CD14-positive monocyte (primary cell): ENCODE data around the gene PTRHD1. TPM values are rescaled to one million over a fixed set of nuclear protein-coding genes. Genes with fewer than 3 reads are reported as not detected.
A peak's percentile ranks its signal among the peaks of the same experiment; 100 is the strongest.

Experiments used
- DNase-seq, 3 donors: peaks; one replicate each; pipeline ENCODE4 v3.0.0-alpha.2; 2011 to 2022
- H2AFZ ChIP-seq: 2 replicates; pipeline ENCODE4 v1.6.0; 2012; ENCODE audit warnings: mild to moderate bottlenecking, low read depth, low read length, inconsistent platforms; ENCODE audit not compliant: insufficient read depth, poor library complexity, severe bottlenecking
- H3K27ac ChIP-seq, 2 donors: 1 replicate in 1 of 2; 2 replicates in 1 of 2; pipeline ENCODE4 v1.5.1; 2012 to 2013; ENCODE audit warnings: low read length in 2 of 2, control low read depth in 1 of 2, inconsistent platforms in 1 of 2, low read depth in 1 of 2, mild to moderate bottlenecking in 1 of 2
- H3K27me3 ChIP-seq, 2 donors: one replicate each; pipeline versions ENCODE4 v1.6.0 to v1.6.1; 2011 to 2013; ENCODE audit warnings: low read length in 2 of 2; ENCODE audit not compliant: control insufficient read depth in 2 of 2, insufficient read depth in 2 of 2
- H3K36me3 ChIP-seq, 2 donors: replicated peaks in 1 of 2; 1 replicate in 1 of 2; 2 replicates in 1 of 2; pipeline versions ENCODE4 v1.5.1 to v1.6.1; 2012 to 2013; ENCODE audit warnings: low read length in 2 of 2, control low read depth in 1 of 2, inconsistent platforms in 1 of 2, mild to moderate bottlenecking in 1 of 2; ENCODE audit not compliant: insufficient read depth in 2 of 2, control insufficient read depth in 1 of 2
- H3K4me1 ChIP-seq, 2 donors: 1 replicate in 1 of 2; 2 replicates in 1 of 2; pipeline versions ENCODE4 v1.5.1 to v1.6.1; 2012 to 2013; ENCODE audit warnings: low read length in 2 of 2, control low read depth in 1 of 2, inconsistent platforms in 1 of 2, mild to moderate bottlenecking in 1 of 2, moderate library complexity in 1 of 2; ENCODE audit not compliant: insufficient read depth in 2 of 2, control insufficient read depth in 1 of 2
- H3K4me2 ChIP-seq: replicated peaks from 2 replicates; pipeline ENCODE3; 2012; ENCODE audit warnings: low read length, moderate library complexity, mild to moderate bottlenecking; ENCODE audit not compliant: poor library complexity, severe bottlenecking; ENCODE audit errors: extremely low read depth
- H3K4me3 ChIP-seq, 3 experiments: fragments of 200-600 bp in 1 of 3; sonication (generic) in 1 of 3; replicated peaks in 1 of 3; 1 replicate in 2 of 3; 2 replicates in 1 of 3; pipeline ENCODE4 v1.5.1; 2011 to 2013; ENCODE audit warnings: low read length in 3 of 3, mild to moderate bottlenecking in 3 of 3, control low read depth in 2 of 3, low read depth in 2 of 3, inconsistent platforms in 1 of 3, moderate library complexity in 1 of 3
- H3K79me2 ChIP-seq: 2 replicates; pipeline ENCODE4 v1.6.0; 2012; ENCODE audit warnings: mild to moderate bottlenecking, control low read depth, inconsistent platforms, low read length, moderate library complexity; ENCODE audit not compliant: insufficient read depth
- H3K9ac ChIP-seq: 2 replicates; pipeline ENCODE4 v1.6.0; 2017; ENCODE audit warnings: low read length, mild to moderate bottlenecking; ENCODE audit not compliant: insufficient read depth, poor library complexity, severe bottlenecking
- H3K9me3 ChIP-seq, 2 donors: replicated peaks in 1 of 2; 1 replicate in 1 of 2; 2 replicates in 1 of 2; pipeline versions ENCODE4 v1.5.1 to v1.6.1; 2012 to 2013; ENCODE audit warnings: low read length in 2 of 2, control low read depth in 1 of 2; ENCODE audit not compliant: control insufficient read depth in 1 of 2, insufficient read depth in 1 of 2
- H4K20me1 ChIP-seq: 2 replicates; pipeline ENCODE4 v1.6.0; 2012; ENCODE audit warnings: mild to moderate bottlenecking, low read length, control low read depth, moderate library complexity; ENCODE audit not compliant: insufficient read depth
- H3K27ac Mint-ChIP-seq, 7 donors: one replicate each; pipeline ENCODE4 v1.8.0; 2020; ENCODE audit warnings: mild to moderate bottlenecking in 7 of 7, mixed read lengths in 7 of 7, moderate library complexity in 6 of 7, inconsistent platforms in 2 of 7
- H3K27me3 Mint-ChIP-seq, 3 donors: one replicate each; pipeline ENCODE4 v1.8.0; 2021 to 2022; ENCODE audit warnings: low read depth in 3 of 3, mild to moderate bottlenecking in 3 of 3, mixed read lengths in 3 of 3, moderate library complexity in 3 of 3, inconsistent platforms in 1 of 3
- H3K36me3 Mint-ChIP-seq, 2 donors: one replicate each; pipeline ENCODE4 v1.8.0; 2020; ENCODE audit warnings: mixed read lengths in 2 of 2, inconsistent platforms in 1 of 2, mild to moderate bottlenecking in 1 of 2
- H3K4me1 Mint-ChIP-seq: one replicate; pipeline ENCODE4 v1.8.0; 2020; ENCODE audit warnings: mild to moderate bottlenecking, mixed read lengths
- H3K4me3 Mint-ChIP-seq, 2 donors: one replicate each; pipeline ENCODE4 v1.8.0; 2020; ENCODE audit warnings: mild to moderate bottlenecking in 2 of 2, mixed read lengths in 2 of 2, moderate library complexity in 1 of 2
- H3K9me3 Mint-ChIP-seq, 7 donors: one replicate each; pipeline ENCODE4 v1.8.0; 2020 to 2022; ENCODE audit warnings: mixed read lengths in 7 of 7, mild to moderate bottlenecking in 6 of 7, moderate library complexity in 6 of 7, inconsistent platforms in 2 of 7
- WGBS: methylation state at CpG from one replicate; pipeline ENCODE4 v1.1.5; 2013; ENCODE audit warnings: missing lambda C conversion rate; ENCODE audit not compliant: insufficient coverage; 5-methylcytosine and 5-hydroxymethylcytosine counted together
- intact Hi-C, 2 donors: fragments of 100-400 bp; cut with micrococcal nuclease; formaldehyde crosslinking; loops; one replicate each; pipeline versions ENCODE4 v1.15.0 to v1.15.1; 2023
- polyA plus RNA-seq, 3 donors: library from polyadenylated mRNA; depleted of rRNA in 1 of 3; unstranded in 2 of 3; stranded (reverse) in 1 of 3; fragments of 300-500 nt in 2 of 3; fragments of >200 nt in 1 of 3; fragmentation: Illumina TruSeq in 2 of 3; gene quantifications; 1 replicate in 2 of 3; 2 replicates in 1 of 3; pipeline ENCODE4 v1.2.3, GENCODE V29; 2012 to 2021
- TF ChIP-seq, protein P1 (sequence below): fragments of 200-600 bp; IDR thresholded peaks from one replicate; pipeline ENCODE4 v1.8.0; 2022; ENCODE audit warnings: antibody characterized with exemption, mild to moderate bottlenecking

Gene PTRHD1
- polyA plus RNA-seq, 3 donors, result 20.3 to 86.2 (median 78.6) TPM

DNA sequence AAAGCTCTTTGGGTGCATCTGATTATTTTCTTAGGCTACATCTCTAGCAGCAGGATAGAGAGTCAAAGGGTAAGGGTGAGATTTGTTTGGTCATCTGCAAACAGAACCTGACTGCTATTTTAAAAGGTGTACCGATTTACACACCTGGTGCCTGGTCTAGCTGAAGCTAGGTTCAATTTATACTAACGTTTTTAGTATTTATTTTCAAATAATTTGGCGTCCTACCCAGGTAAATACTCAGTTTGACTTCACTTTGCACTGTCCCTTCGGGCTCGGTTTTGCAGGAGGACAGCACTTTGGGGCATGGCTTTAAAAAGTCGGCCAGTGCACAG, 683 bp downstream of the PTRHD1 start:
- H3K9ac ChIP-seq, result peak overlapping the region; percentile 94
- peak overlapping the region; percentile 89 for H2AFZ ChIP-seq
- H3K9me3 Mint-ChIP-seq, result no peaks in the 10 kb centered on the region
- WGBS, result 2% methylated on average over 4 of the region's 6 CpGs
- H3K4me1 Mint-ChIP-seq, result peaks cover 21% of the 10 kb centered on the region
- TF ChIP-seq, protein P1, sequence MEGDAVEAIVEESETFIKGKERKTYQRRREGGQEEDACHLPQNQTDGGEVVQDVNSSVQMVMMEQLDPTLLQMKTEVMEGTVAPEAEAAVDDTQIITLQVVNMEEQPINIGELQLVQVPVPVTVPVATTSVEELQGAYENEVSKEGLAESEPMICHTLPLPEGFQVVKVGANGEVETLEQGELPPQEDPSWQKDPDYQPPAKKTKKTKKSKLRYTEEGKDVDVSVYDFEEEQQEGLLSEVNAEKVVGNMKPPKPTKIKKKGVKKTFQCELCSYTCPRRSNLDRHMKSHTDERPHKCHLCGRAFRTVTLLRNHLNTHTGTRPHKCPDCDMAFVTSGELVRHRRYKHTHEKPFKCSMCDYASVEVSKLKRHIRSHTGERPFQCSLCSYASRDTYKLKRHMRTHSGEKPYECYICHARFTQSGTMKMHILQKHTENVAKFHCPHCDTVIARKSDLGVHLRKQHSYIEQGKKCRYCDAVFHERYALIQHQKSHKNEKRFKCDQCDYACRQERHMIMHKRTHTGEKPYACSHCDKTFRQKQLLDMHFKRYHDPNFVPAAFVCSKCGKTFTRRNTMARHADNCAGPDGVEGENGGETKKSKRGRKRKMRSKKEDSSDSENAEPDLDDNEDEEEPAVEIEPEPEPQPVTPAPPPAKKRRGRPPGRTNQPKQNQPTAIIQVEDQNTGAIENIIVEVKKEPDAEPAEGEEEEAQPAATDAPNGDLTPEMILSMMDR, result no peak
- H3K4me3 Mint-ChIP-seq, result peak overlapping the region; percentile 88 to 94
- H3K27me3 Mint-ChIP-seq, result no peaks in the 10 kb centered on the region
- intact Hi-C loops, result loop anchor here (5.0 to 10.0 kb wide), 4 partner anchors 180 to 1972 kb away; partner anchors contain the start of genes ATAD2B (in 1 of the 2), DNAJC27 (in 1 of the 2), EFR3B (in 1 of the 2) and SLC35F6 (in 1 of the 2)
- no peak for DNase-seq
- H3K27ac Mint-ChIP-seq, result peak overlapping the region; percentile 97 to 100 (median 99)
- H3K4me2 ChIP-seq, result peak overlapping the region; percentile 93
- peak overlapping the region; percentile 88 to 96 for H3K27ac ChIP-seq
- H3K79me2 ChIP-seq, result peaks cover 44% of the 10 kb centered on the region
- H3K4me3 ChIP-seq, result peak overlapping the region; percentile 66 to 86 (median 80)
- peaks cover 2 to 40% of the 10 kb centered on the region in 2 donors for H3K36me3 ChIP-seq
- H3K27me3 ChIP-seq, result no peaks in the 10 kb centered on the region
- no peaks in the 10 kb centered on the region for H4K20me1 ChIP-seq
- peaks cover 14 to 21% of the 10 kb centered on the region in 2 donors for H3K4me1 ChIP-seq
- H3K36me3 Mint-ChIP-seq, result peaks cover 26 to 36% of the 10 kb centered on the region in 2 donors
- no peaks in the 10 kb centered on the region for H3K9me3 ChIP-seq

DNA sequence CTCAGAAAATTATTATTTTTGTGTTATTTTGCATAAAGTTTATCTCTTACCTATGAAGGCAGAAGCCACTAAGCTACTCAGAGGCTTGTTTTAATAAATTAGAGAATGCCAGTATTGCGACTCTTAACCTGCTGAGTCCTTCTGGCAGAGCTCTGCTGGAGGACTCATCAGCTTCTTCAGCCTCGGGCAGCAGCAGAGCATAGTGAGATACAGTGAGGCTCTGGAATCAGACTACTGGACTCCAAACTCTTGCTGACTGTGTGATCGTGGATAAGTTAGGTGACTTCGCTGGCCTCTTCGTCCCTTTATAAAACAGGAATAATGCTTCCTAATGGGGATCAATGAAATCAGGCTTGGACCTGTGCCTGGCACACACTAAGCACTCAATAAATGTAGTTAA, 1.7 kb downstream of the PTRHD1 start:
- peaks cover 14 to 21% of the 10 kb centered on the region in 2 donors for H3K4me1 ChIP-seq

More for the DNA sequence above, 1.7 kb downstream of the PTRHD1 start:
- WGBS, result 94% methylated on average over 3 of the region's 5 CpGs
- H2AFZ ChIP-seq, result no peak overlapping the region
- peaks cover 2 to 29% of the 10 kb centered on the region in 2 donors for H3K36me3 ChIP-seq
- no peaks in the 10 kb centered on the region for H3K9me3 Mint-ChIP-seq
- intact Hi-C loops, result loop anchor here (5.0 to 10.0 kb wide), 4 partner anchors 181 to 1973 kb away; partner anchors contain the start of genes ATAD2B (in 1 of the 2), DNAJC27 (in 1 of the 2), EFR3B (in 1 of the 2) and SLC35F6 (in 1 of the 2)
- TF ChIP-seq, protein P1, result no peak
- no peak overlapping the region for H3K4me3 Mint-ChIP-seq
- H3K27me3 Mint-ChIP-seq, result no peaks in the 10 kb centered on the region
- no peak overlapping the region for H3K4me2 ChIP-seq
- H3K9ac ChIP-seq, result no peak overlapping the region
- peaks cover 33% of the 10 kb centered on the region for H3K79me2 ChIP-seq
- H3K27ac ChIP-seq, result no peak overlapping the region
- no peaks in the 10 kb centered on the region for H3K9me3 ChIP-seq
- peaks cover 21% of the 10 kb centered on the region for H3K4me1 Mint-ChIP-seq
- DNase-seq, result no peak
- H3K27me3 ChIP-seq, result no peaks in the 10 kb centered on the region
- no peaks in the 10 kb centered on the region for H4K20me1 ChIP-seq
- no peak overlapping the region for H3K4me3 ChIP-seq
- peaks cover 20 to 27% of the 10 kb centered on the region in 2 donors for H3K36me3 Mint-ChIP-seq
- peak overlapping the region in 1 of 7 donors; percentile 24 for H3K27ac Mint-ChIP-seq
